Measurements from ENCODE around the gene FXYD2. TPM values are rescaled to one million over a fixed set of nuclear protein-coding genes. Genes with fewer than 3 reads are reported as not detected.

The FXYD2 gene
- total RNA-seq, 1 donor, result not detected

DNA sequence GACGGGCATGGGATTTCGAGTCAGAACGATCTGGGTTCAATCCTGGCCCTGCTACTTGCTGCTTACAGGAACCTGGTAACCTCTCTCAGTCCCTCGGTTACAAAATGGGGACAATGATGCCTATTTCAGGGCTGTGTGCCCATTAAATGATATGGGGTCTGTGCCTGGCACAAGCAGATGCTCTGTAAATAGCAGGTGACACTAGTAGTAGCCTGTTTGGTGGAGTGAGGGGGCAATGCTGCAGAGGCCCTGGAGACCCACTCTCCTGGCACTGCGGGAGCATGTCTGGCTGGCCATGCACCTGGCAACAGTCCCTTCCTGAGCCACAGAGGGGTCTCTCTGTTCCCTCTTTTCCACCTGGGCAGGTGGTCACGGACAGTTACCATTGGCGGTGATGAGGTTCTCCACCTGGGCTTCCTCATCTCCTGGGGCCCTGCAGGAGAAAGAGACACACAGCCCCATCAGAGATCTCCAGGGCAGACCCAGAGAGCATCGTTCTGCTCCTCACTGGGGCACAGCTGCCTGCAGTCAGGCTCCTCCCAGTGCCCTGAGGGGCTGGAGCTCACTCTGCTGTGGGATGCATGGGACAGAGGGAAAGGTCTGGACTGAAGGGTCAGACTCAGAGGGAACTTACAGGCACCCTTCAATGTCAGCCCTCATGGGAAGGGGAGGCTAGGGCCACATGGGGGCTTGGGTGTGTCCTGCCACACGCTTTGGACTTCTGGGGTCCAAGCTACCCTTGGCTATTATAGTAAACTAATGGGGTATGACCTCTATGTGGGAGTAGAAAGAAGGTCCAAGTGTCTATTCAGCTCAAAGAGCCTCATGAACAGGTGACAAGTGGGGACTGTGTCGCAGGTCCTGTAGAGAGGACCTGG, 15.6 kb upstream of the FXYD2 start:
- no peak for DNase-seq (ENCODE audit: low read depth)
- H3K4me3 ChIP-seq (ENCODE audit: low read depth, low read length), result no peak overlapping the region
- TF ChIP-seq CTCF (IDR thresholded peaks at IDR 0.05; ENCODE audit: insufficient read depth, low read length), result no peak

DNA sequence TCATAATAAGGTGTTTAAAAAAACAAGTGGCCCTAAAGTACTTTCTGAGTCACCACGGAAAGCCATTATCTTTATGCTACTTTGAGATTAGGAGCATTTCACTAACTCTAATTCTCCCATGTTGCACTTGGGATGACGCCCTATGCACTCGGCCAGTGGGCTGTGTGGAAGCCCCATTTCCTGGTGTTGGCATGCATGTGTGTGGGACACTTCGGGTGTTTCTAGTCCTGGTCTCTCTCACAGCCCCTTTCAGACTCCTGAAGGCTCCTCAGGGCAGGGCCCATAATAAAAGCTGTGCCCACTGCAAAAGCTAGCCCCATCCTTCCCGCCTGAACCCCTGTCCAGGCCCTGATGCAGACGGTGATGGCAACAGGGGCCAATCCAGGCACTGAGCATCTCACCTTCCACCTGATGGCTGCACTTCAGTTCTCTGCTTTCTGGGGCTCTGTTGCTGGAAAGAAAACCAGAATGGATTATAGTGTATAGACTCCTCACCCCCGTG, 14.9 kb upstream of the FXYD2 start:
- DNase-seq (ENCODE audit: low read depth), result no peak
- H3K4me3 ChIP-seq (ENCODE audit: low read depth, low read length), result no peak overlapping the region
- no peak for TF ChIP-seq CTCF (IDR thresholded peaks at IDR 0.05; ENCODE audit: insufficient read depth, low read length)

DNA sequence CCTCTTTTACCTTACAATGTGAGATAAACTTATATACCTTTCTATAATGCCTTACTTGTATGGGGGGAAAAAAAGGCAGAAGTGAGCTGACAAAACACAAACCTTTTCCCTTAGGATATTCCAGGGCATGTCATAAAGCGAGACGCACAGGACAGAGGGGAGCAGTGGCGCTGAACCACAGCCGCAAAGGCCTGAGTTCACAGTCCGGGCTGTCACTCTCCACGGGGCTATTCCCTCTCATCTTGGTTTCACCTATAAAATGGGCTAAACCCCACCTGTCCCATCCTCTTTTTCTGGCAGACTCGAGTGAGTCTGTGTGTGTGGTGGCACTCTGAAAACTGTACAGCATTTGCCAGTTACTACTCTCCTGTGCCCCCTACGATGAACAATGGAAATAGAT, 14.4 kb upstream of the FXYD2 start:
- TF ChIP-seq CTCF (IDR thresholded peaks at IDR 0.05; ENCODE audit: insufficient read depth, low read length), result no peak
- DNase-seq (ENCODE audit: low read depth), result no peak
- H3K4me3 ChIP-seq (ENCODE audit: low read depth, low read length), result no peak overlapping the region

DNA sequence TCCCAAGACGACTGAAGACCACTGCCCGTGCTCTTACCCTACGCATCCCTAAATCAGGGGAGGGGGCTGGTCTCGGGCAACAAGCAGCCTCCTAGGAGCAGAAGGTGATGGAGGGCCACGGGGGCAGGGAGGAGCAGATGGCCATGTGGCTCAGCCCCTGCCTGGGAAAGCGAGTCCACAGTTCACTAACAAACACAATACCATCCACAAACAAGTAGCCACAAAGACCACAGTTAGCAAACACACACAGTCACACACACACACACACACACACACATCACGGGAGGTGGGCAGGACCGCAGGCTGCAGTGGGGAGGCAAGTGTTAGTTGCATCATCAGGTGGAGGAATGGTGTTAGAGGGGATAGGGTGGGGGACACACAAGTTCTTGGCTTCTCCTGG, 13.2 kb upstream of the FXYD2 start:
- no peak overlapping the region for H3K4me3 ChIP-seq (ENCODE audit: low read depth, low read length)
- no peak for DNase-seq (ENCODE audit: low read depth)
- TF ChIP-seq CTCF (IDR thresholded peaks at IDR 0.05; ENCODE audit: insufficient read depth, low read length), result no peak

GRCh38 chr11:117837070-117837776, 12.7 kb upstream of the FXYD2 start:
- no peak for DNase-seq (ENCODE audit: low read depth)
- H3K4me3 ChIP-seq (ENCODE audit: low read depth, low read length), result no peak overlapping the region
- no peak for TF ChIP-seq CTCF (IDR thresholded peaks at IDR 0.05; ENCODE audit: insufficient read depth, low read length)

DNA sequence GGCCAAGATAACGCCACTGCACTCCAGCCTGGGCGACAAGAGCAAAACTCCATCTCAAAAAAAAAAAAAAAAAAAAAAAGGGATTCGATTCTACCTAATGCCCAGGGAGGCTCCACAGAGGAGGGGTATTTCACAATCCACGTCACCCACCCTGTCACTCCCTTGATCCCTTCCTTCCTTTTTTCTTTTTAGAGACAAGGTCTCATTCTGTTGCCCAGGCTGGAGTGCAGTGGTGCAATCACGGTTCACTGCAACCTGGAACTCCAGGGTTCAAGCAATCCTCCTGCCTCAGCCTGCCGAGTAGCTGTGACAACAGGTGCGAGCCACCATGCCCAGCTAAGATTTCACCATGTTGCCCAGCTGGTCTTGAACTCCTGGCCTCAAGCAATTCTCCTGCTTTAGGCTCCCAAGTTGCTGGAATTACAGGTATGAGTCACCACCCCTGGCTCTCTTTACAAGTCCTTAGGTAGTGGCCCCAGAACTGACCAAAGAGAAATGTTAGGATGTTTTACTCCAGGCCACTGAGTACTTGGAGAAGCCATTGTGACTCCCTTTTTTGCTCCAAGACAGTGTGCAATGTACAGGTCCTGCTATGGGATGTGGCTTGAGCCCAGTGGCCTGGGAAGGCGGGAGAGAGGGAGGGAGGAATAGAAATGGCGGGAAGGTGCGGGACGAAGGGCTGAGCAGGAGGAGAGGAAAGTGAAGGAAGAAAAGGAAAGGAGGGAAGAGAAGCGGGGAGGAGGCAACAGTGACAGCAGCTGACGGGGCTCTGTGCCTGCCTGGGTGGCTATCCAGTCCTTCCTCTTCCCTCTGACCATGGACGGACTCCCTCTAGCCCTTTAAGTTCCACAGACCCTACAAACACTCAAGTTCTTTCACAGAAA, 11.8 kb upstream of the FXYD2 start:
- no peak for TF ChIP-seq CTCF (IDR thresholded peaks at IDR 0.05; ENCODE audit: insufficient read depth, low read length)
- no peak overlapping the region for H3K4me3 ChIP-seq (ENCODE audit: low read depth, low read length)
- DNase-seq (ENCODE audit: low read depth), result no peak

Data from fibroblast of the aortic adventitia (primary cell).